Measurements from ENCODE around the gene KIAA1586. TPM values are rescaled to one million over a fixed set of nuclear protein-coding genes. Genes with fewer than 3 reads are reported as not detected.

KIAA1586 gene
- total and polyA plus RNA-seq, 9 donors: 6.4 to 34.4 (median 20.0) TPM

DNA sequence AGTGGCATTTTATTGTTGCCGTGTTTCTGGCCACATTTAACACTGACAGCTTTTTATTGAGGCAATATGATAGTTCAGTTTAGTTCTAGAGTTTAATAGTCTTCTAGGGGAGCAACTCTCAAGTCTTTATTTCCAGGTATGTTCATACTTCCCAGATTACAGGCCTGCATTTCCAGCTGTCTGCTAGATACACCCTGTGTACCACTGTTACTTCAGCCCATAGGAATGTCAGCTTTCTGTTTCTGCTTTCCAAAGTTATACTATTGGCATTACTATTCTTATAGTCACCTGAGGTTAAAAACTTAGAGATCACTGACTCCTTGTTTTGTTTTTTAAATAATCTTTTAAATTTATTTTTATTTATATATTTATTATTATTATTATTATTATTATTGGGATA lies 51.1 kb downstream of the KIAA1586 start:
- TF ChIP-seq, protein P1, sequence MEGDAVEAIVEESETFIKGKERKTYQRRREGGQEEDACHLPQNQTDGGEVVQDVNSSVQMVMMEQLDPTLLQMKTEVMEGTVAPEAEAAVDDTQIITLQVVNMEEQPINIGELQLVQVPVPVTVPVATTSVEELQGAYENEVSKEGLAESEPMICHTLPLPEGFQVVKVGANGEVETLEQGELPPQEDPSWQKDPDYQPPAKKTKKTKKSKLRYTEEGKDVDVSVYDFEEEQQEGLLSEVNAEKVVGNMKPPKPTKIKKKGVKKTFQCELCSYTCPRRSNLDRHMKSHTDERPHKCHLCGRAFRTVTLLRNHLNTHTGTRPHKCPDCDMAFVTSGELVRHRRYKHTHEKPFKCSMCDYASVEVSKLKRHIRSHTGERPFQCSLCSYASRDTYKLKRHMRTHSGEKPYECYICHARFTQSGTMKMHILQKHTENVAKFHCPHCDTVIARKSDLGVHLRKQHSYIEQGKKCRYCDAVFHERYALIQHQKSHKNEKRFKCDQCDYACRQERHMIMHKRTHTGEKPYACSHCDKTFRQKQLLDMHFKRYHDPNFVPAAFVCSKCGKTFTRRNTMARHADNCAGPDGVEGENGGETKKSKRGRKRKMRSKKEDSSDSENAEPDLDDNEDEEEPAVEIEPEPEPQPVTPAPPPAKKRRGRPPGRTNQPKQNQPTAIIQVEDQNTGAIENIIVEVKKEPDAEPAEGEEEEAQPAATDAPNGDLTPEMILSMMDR (IDR thresholded peaks at IDR 0.05): no peak
- TF ChIP-seq EP300 (IDR thresholded peaks at IDR 0.05) (no peak), POLR2A (IDR thresholded peaks at IDR 0.05) (no peak)
- no peak for DNase-seq
- intact Hi-C loops (cut with DNase I): no loop called here
- H3K27me3 ChIP-seq: no peaks in the 10 kb centered on the region
- peaks cover 1% of the 10 kb centered on the region for H3K4me1 ChIP-seq (ENCODE audit: insufficient read depth)
- H3K4me3 ChIP-seq: no peak overlapping the region
- H3K9me3 ChIP-seq: no peaks in the 10 kb centered on the region
- WGBS, 3 donors: 62 to 74% (median 71%) methylated on average over 1 of the region's 1 CpG
- no peak overlapping the region for H3K27ac ChIP-seq
- no peaks in the 10 kb centered on the region for H3K36me3 ChIP-seq

DNA sequence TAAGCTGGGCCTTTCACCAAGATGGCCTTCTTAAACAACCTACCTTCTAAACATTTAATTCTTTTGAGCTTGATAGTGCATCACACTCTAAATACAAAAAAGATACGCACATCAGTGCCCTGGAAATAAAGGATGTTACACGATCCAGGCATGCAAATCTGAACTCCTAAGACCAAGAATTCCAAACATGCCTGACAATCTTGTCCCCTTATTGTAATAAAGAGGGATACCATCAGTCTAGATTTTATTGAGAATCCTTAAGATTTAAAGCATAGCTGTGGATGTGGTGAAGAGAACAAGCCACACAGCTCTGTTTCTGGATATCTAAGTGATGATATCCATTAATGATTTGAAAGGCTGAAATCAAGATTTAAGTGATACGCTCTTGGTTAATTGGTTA lies 56.5 kb downstream of the KIAA1586 start:
- Histone ChIP-seq H3K36me3 (no peaks in the 10 kb centered on the region), H3K4me3 (no peak overlapping the region), H3K27me3 (no peaks in the 10 kb centered on the region), H3K9me3 (no peaks in the 10 kb centered on the region), H3K27ac (no peak overlapping the region), H3K4me1 (ENCODE audit: insufficient read depth) (no peaks in the 10 kb centered on the region)
- no peak for DNase-seq
- TF ChIP-seq, protein P1 (IDR thresholded peaks at IDR 0.05): no peak
- no peak for TF ChIP-seq POLR2A (IDR thresholded peaks at IDR 0.05)
- TF ChIP-seq EP300 (IDR thresholded peaks at IDR 0.05): no peak
- intact Hi-C loops (cut with DNase I): no loop called here
- WGBS, 3 donors: 90 to 92% (median 91%) methylated on average over 3 of the region's 3 CpGs

DNA sequence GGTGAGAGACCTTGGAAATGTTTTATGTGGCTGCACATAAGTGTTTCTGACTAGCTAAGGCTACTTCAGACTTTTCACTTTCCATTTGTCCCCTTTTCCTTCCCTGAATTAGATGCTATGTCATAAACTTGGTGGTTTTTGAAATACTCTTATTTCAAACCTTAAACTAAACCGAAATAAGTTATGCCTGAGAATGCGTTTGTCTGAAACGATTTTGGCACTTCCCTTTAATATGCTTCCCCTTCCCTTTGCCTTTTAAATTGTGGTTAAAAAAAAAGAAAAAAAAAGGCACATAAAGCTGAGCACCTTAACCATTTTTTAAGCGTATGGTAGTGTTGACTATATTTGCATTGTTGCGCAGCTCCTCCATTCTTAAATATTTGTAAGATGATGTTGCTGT lies 57.8 kb downstream of the KIAA1586 start:
- intact Hi-C loops (cut with DNase I): no loop called here
- no peaks in the 10 kb centered on the region for H3K27me3 ChIP-seq
- H3K4me3 ChIP-seq: no peak overlapping the region
- no peaks in the 10 kb centered on the region for H3K4me1 ChIP-seq (ENCODE audit: insufficient read depth)
- no peak for DNase-seq
- TF ChIP-seq EP300 (IDR thresholded peaks at IDR 0.05): no peak
- TF ChIP-seq POLR2A (IDR thresholded peaks at IDR 0.05): no peak
- TF ChIP-seq, protein P1 (IDR thresholded peaks at IDR 0.05): no peak
- WGBS, 3 donors: 90 to 93% (median 90%) methylated on average over 5 of the region's 5 CpGs
- H3K36me3 ChIP-seq: no peaks in the 10 kb centered on the region
- no peaks in the 10 kb centered on the region for H3K9me3 ChIP-seq
- no peak overlapping the region for H3K27ac ChIP-seq

Small RNA genes within 50 kb of the gene (small RNA-seq; reads per million reads assigned to genes)
- gene FTH1P15: not detected

Other genes with a start within 250 kb of the KIAA1586 start
- 1 to 10 TPM; 1.3 to 3.2 (median 2.1) TPM for gene BEND6, start 91.6 kb upstream of the KIAA1586 start, total RNA-seq
- gene BEND6, start 91.6 kb upstream of the KIAA1586 start, polyA plus RNA-seq: 1 to 10 TPM; 2.2 to 5.2 TPM
- 10 to 100 TPM; 45.0 to 65.9 (median 56.7) TPM for gene ZNF451, start 43.5 kb downstream of the KIAA1586 start, total RNA-seq
- gene ZNF451, start 43.5 kb downstream of the KIAA1586 start, polyA plus RNA-seq: 10 to 100 TPM; 11.8 to 19.1 TPM
- 10 to 100 TPM in 5 of 7 donors, 1 to 10 TPM in 2; 9.4 to 18.2 (median 13.6) TPM for gene BAG2, start 125.6 kb downstream of the KIAA1586 start, total RNA-seq
- gene BAG2, start 125.6 kb downstream of the KIAA1586 start, polyA plus RNA-seq: 10 to 100 TPM in 1 of 2 donors, 1 to 10 TPM in 1; 9.6 to 13.4 TPM
- 10 to 100 TPM; 14.2 to 24.7 (median 15.8) TPM for gene RAB23, start 175.6 kb downstream of the KIAA1586 start, total RNA-seq
- gene RAB23, start 175.6 kb downstream of the KIAA1586 start, polyA plus RNA-seq: 10 to 100 TPM; 16.7 to 31.0 TPM